GM18505 (cell line): ENCODE data around the gene FOXO4.

Experiments
- ATAC-seq: cut with Tn5 transposase; IDR thresholded peaks from one replicate; pipeline ENCODE4 v1.9.1; 2021; ENCODE audit not compliant: unreplicated experiment
- POLR2A ChIP-seq: IDR thresholded peaks from 4 replicates; pipeline ENCODE4 v1.6.1; 2011; ENCODE audit warnings: borderline replicate concordance; ENCODE audit not compliant: insufficient read depth, insufficient read length; ENCODE audit errors: extremely low read depth

FOXO4 gene

GRCh38 chrX:71106427-71106826 lies 10.8 kb downstream of the FOXO4 start, which contains the start of gene CXorf65:
CXorf65 (minus strand) TSS chrX:71106740; CDS start chrX:71106556, 184 bp downstream.
- no peak for ATAC-seq

GRCh38 chrX:71107245-71107644 lies 11.6 kb downstream of the FOXO4 start:
- no peak for ATAC-seq
- TF ChIP-seq POLR2A, result no peak

More at GRCh38 chrX:71106427-71106826, 10.8 kb downstream of the FOXO4 start, which contains the start of gene CXorf65:
- TF ChIP-seq POLR2A, result peak; percentile 34

- TF ChIP-seq POLR2A, result no peak
- no peak for ATAC-seq
Measured at GRCh38 chrX:71107762-71108360, 12.2 kb downstream of the FOXO4 start.

- no peak for TF ChIP-seq POLR2A
Measured at GRCh38 chrX:71109051-71109450, 13.4 kb downstream of the FOXO4 start.

GRCh38 chrX:71111141-71111843 lies 15.6 kb downstream of the FOXO4 start, which contains the start of gene IL2RG:
IL2RG (minus strand) TSS chrX:71111577; CDS start chrX:71111539, 38 bp downstream.
- peak; percentile 89 for TF ChIP-seq POLR2A
- ATAC-seq, result peak; percentile 90

More at GRCh38 chrX:71109051-71109450, 13.4 kb downstream of the FOXO4 start:
- ATAC-seq, result no peak

GRCh38 chrX:71111921-71112431 lies 16.3 kb downstream of the FOXO4 start:
- no peak for TF ChIP-seq POLR2A
- peak; percentile 4 for ATAC-seq

- no peak for ATAC-seq
- no peak for TF ChIP-seq POLR2A
Measured at GRCh38 chrX:71117358-71117757, 21.7 kb downstream of the FOXO4 start.

- TF ChIP-seq POLR2A, result peak; percentile 80
- peak; percentile 86 for ATAC-seq
Measured at GRCh38 chrX:71118032-71118984, 22.7 kb downstream of the FOXO4 start, which contains the start of gene MED12. MED12 (plus strand) TSS chrX:71118596; CDS start chrX:71118755, 159 bp downstream.

GRCh38 chrX:71118985-71119535 lies 23.4 kb downstream of the FOXO4 start:
- ATAC-seq, result no peak
- TF ChIP-seq POLR2A, result no peak

- ATAC-seq, result no peak
- no peak for TF ChIP-seq POLR2A
Measured at GRCh38 chrX:71128166-71128833, 32.6 kb downstream of the FOXO4 start.

- ATAC-seq, result peak; percentile 71
- TF ChIP-seq POLR2A, result no peak
Measured at GRCh38 chrX:71128915-71129765, 33.5 kb downstream of the FOXO4 start.
